H9 (cell line): ENCODE data around the gene CHCHD6. TPM values are rescaled to one million over a fixed set of nuclear protein-coding genes. Genes with fewer than 3 reads are reported as not detected.
A peak's percentile ranks its signal among the peaks of the same experiment; 100 is the strongest.

Source experiments
- DNase-seq: peaks from one replicate; pipeline ENCODE4 v3.0.0-alpha.2; 2017
- H2AFZ ChIP-seq: one replicate; pipeline ENCODE4 v1.6.1; 2013; ENCODE audit warnings: mild to moderate bottlenecking, low read length, control low read depth, moderate library complexity
- H2AK5ac ChIP-seq: 2 replicates; pipeline ENCODE4 v1.6.1; 2013; ENCODE audit warnings: low read length, control low read depth, mixed read lengths; ENCODE audit not compliant: insufficient read length
- H2BK120ac ChIP-seq: one replicate; pipeline ENCODE4 v1.6.1; 2013; ENCODE audit warnings: low read depth, mild to moderate bottlenecking, low read length, control low read depth, inconsistent platforms; ENCODE audit not compliant: poor library complexity, severe bottlenecking
- H2BK12ac ChIP-seq: 2 replicates; pipeline ENCODE4 v1.6.1; 2013; ENCODE audit warnings: low read length, control low read depth, mixed read lengths, low read depth; ENCODE audit not compliant: insufficient read length
- H2BK15ac ChIP-seq: 2 replicates; pipeline ENCODE4 v1.6.1; 2013; ENCODE audit warnings: low read depth, low read length, control low read depth
- H2BK20ac ChIP-seq: one replicate; pipeline ENCODE4 v1.6.1; 2013; ENCODE audit warnings: low read depth, mild to moderate bottlenecking, low read length, control low read depth, inconsistent platforms; ENCODE audit not compliant: poor library complexity, severe bottlenecking
- H2BK5ac ChIP-seq: 2 replicates; pipeline ENCODE4 v1.6.1; 2013; ENCODE audit warnings: low read length, control low read depth, mixed read lengths; ENCODE audit not compliant: insufficient read length
- H3K14ac ChIP-seq: 2 replicates; pipeline ENCODE4 v1.6.1; 2013; ENCODE audit warnings: low read length, control low read depth; ENCODE audit not compliant: insufficient read depth
- H3K18ac ChIP-seq: 2 replicates; pipeline ENCODE4 v1.6.1; 2013; ENCODE audit warnings: low read depth, mild to moderate bottlenecking, mixed read lengths, low read length, control low read depth; ENCODE audit not compliant: insufficient read length
- H3K23ac ChIP-seq: 2 replicates; pipeline ENCODE4 v1.6.1; 2013; ENCODE audit warnings: low read length, control low read depth, mixed read lengths, low read depth; ENCODE audit not compliant: insufficient read length
- H3K23me2 ChIP-seq: 2 replicates; pipeline ENCODE4 v1.6.1; 2013; ENCODE audit warnings: low read depth, mild to moderate bottlenecking, mixed read lengths, low read length, control low read depth; ENCODE audit not compliant: insufficient read length, poor library complexity, severe bottlenecking
- H3K27ac ChIP-seq: 2 replicates; pipeline ENCODE4 v1.5.1; 2013; ENCODE audit warnings: low read length, control low read depth, mixed read lengths, low read depth; ENCODE audit not compliant: insufficient read length
- H3K27me3 ChIP-seq: 2 replicates; pipeline ENCODE4 v1.6.1; 2013; ENCODE audit warnings: low read length, control low read depth, inconsistent platforms; ENCODE audit not compliant: insufficient read depth
- H3K4ac ChIP-seq: 2 replicates; pipeline ENCODE4 v1.6.1; 2013; ENCODE audit warnings: low read depth, mild to moderate bottlenecking, control low read depth, inconsistent platforms, low read length, moderate library complexity
- H3K4me1 ChIP-seq: 2 replicates; pipeline ENCODE4 v1.6.1; 2013; ENCODE audit warnings: low read length, control low read depth, inconsistent platforms; ENCODE audit not compliant: insufficient read depth
- H3K4me2 ChIP-seq: 2 replicates; pipeline ENCODE4 v1.6.1; 2013; ENCODE audit warnings: low read length, control low read depth, mixed read lengths; ENCODE audit not compliant: insufficient read length, insufficient read depth
- H3K56ac ChIP-seq: 2 replicates; pipeline ENCODE4 v1.6.1; 2013; ENCODE audit warnings: low read depth, mild to moderate bottlenecking, mixed read lengths, low read length, control low read depth; ENCODE audit not compliant: insufficient read length
- H3K79me1 ChIP-seq: 2 replicates; pipeline ENCODE4 v1.6.1; 2013; ENCODE audit warnings: low read depth, mild to moderate bottlenecking, moderate library complexity, low read length, control low read depth, inconsistent platforms; ENCODE audit not compliant: insufficient read depth, poor library complexity, severe bottlenecking
- H3K79me2 ChIP-seq: 2 replicates; pipeline ENCODE4 v1.6.1; 2013; ENCODE audit warnings: low read length, control low read depth, inconsistent platforms; ENCODE audit not compliant: insufficient read depth
- H3K9ac ChIP-seq: 2 replicates; pipeline ENCODE4 v1.6.1; 2013; ENCODE audit warnings: low read length, control low read depth, mixed read lengths; ENCODE audit not compliant: insufficient read length; ENCODE audit errors: extremely low read depth
- H3K9me3 ChIP-seq: one replicate; pipeline ENCODE4 v1.6.1; 2013; ENCODE audit warnings: low read depth, low read length, inconsistent platforms; ENCODE audit not compliant: control insufficient read depth
- H3T11ph ChIP-seq: one replicate; pipeline ENCODE4 v1.6.1; 2013; ENCODE audit warnings: mild to moderate bottlenecking, low read length, control low read depth, inconsistent platforms
- H4K20me1 ChIP-seq: one replicate; pipeline ENCODE4 v1.6.1; 2013; ENCODE audit not compliant: control insufficient read depth, insufficient read length, insufficient read depth
- H4K5ac ChIP-seq: 2 replicates; pipeline ENCODE4 v1.6.1; 2013; ENCODE audit warnings: low read depth, mild to moderate bottlenecking, mixed read lengths, low read length, control low read depth; ENCODE audit not compliant: insufficient read length
- H4K8ac ChIP-seq: replicated peaks from 2 replicates; pipeline ENCODE4 v1.6.1; 2013; ENCODE audit warnings: low read length, control low read depth, mixed read lengths, low read depth; ENCODE audit not compliant: insufficient read length
- H4K91ac ChIP-seq: 2 replicates; pipeline ENCODE4 v1.6.1; 2013; ENCODE audit warnings: low read depth, mild to moderate bottlenecking, moderate library complexity, mixed read lengths, low read length, control low read depth; ENCODE audit not compliant: insufficient read length
- H3K27ac Mint-ChIP-seq, 3 experiments: 2 replicates in 2 of 3; 3 replicates in 1 of 3; pipeline ENCODE4 v1.8.0; 2020 to 2021; ENCODE audit warnings: mixed read lengths in 3 of 3, mild to moderate bottlenecking in 1 of 3, moderate library complexity in 1 of 3
- H3K27me3 Mint-ChIP-seq: 2 replicates; pipeline ENCODE4 v1.8.0; 2021; ENCODE audit warnings: low read depth, mild to moderate bottlenecking, moderate library complexity, mixed read lengths
- H3K36me3 Mint-ChIP-seq, 3 experiments: 2 replicates in 2 of 3; 3 replicates in 1 of 3; pipeline ENCODE4 v1.8.0; 2020 to 2021; ENCODE audit warnings: low read depth in 3 of 3, mixed read lengths in 3 of 3; ENCODE audit not compliant: insufficient read depth in 1 of 3
- H3K4me1 Mint-ChIP-seq, 2 experiments: 2 replicates each; pipeline ENCODE4 v1.8.0; 2020; ENCODE audit warnings: mixed read lengths in 2 of 2
- H3K4me3 Mint-ChIP-seq, 2 experiments: 2 replicates in 1 of 2; 3 replicates in 1 of 2; pipeline ENCODE4 v1.8.0; 2020 to 2021; ENCODE audit warnings: mild to moderate bottlenecking in 2 of 2, mixed read lengths in 2 of 2, moderate library complexity in 1 of 2
- H3K9me3 Mint-ChIP-seq, 2 experiments: 2 replicates in 1 of 2; 3 replicates in 1 of 2; pipeline ENCODE4 v1.8.0; 2020; ENCODE audit warnings: mild to moderate bottlenecking in 2 of 2, mixed read lengths in 2 of 2, moderate library complexity in 1 of 2
- WGBS: extraction: QIAGEN DNeasy Blood & Tissue Kit; methylation state at CpG from one replicate; pipeline ENCODE4 v1.1.7; 2013; ENCODE audit warnings: missing lambda C conversion rate, low lambda C conversion rate, mixed read lengths; ENCODE audit not compliant: insufficient read length; ENCODE audit errors: extremely low coverage; 5-methylcytosine and 5-hydroxymethylcytosine counted together
- total RNA-seq: library from RNA; stranded (reverse); gene quantifications from 2 replicates; pipeline ENCODE4 v1.2.1, GENCODE V29; 2021
- TF ChIP-seq, protein P1 (sequence below): fragments of 200-600 bp; sonication (generic); conservative IDR thresholded peaks from 3 replicates; pipeline ENCODE4 v1.8.0; 2021; ENCODE audit warnings: antibody characterized with exemption, mild to moderate bottlenecking

CHCHD6 gene
- total RNA-seq, 1 experiment from 2014 or later, result 34.2 TPM

DNA sequence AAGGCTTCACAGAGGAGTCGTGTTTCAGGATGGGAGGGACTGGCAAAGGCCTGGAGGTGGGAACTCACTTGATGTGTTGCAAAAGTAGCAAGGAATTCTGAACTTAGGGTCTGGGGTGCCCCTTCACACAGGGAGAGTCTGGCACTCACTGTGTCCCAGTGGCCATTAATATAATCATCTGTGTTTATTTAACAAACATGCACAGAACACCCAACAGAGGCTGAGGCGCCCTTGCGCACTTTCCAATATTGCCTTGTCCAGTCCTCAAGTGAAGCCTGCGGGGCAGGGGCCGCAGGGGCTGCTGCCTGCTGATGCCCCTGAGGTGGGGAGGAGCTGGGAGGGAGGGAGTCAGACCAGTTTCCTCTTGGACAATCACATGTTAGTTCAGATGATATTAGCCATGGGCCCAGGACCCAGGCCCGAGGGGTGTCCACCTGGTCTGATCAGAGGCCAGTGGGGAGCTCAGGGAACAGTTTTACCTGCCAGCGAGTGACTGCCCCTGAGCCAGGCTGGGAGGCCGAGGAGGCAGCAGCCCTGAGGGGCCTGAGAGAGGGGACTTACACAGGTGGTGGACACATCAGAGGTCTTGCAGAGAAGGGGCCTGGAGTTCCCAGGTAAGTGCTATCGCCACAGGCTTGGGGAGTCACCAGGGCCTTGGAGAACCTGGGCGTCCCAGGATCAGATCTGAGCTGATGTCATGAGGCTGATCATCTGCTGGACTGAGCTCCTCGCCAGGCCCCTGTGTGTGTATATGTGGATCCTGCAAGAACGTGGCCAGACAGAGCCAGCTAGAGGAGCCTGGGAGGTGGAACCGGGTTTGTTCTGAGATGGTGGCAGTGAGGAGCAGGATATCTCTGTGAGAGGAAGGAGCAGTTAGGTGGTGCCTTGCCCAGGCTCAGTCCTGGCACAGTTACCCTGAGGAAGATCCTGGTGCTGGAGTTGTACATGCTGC, 35.3 kb upstream of the CHCHD6 start:
- H4K5ac ChIP-seq, result no peak overlapping the region
- no peak overlapping the region for H4K8ac ChIP-seq
- no peak overlapping the region for H3K4ac ChIP-seq
- H2AFZ ChIP-seq, result no peak overlapping the region
- no peaks in the 10 kb centered on the region for H3K4me1 ChIP-seq
- Mint-ChIP-seq H3K36me3 (no peaks in the 10 kb centered on the region), H3K27ac (peak overlapping the region in 1 of 3 experiments; percentile 76; a peak in 1 of 7 replicates), H3K4me3 (0 out of 5 replicates have a peak overlapping the region, but pooled peaks of 1 of the 2 experiments have one; percentile 9), H3K9me3 (no peaks in the 10 kb centered on the region), H3K4me1 (peaks cover 2 to 18% of the 10 kb centered on the region in 2 experiments), H3K27me3 (peaks cover 4% of the 10 kb centered on the region)
- H3K23ac ChIP-seq, result no peak overlapping the region
- H3K79me1 ChIP-seq, result no peaks in the 10 kb centered on the region
- H3K79me2 ChIP-seq, result no peaks in the 10 kb centered on the region
- TF ChIP-seq, protein P1, sequence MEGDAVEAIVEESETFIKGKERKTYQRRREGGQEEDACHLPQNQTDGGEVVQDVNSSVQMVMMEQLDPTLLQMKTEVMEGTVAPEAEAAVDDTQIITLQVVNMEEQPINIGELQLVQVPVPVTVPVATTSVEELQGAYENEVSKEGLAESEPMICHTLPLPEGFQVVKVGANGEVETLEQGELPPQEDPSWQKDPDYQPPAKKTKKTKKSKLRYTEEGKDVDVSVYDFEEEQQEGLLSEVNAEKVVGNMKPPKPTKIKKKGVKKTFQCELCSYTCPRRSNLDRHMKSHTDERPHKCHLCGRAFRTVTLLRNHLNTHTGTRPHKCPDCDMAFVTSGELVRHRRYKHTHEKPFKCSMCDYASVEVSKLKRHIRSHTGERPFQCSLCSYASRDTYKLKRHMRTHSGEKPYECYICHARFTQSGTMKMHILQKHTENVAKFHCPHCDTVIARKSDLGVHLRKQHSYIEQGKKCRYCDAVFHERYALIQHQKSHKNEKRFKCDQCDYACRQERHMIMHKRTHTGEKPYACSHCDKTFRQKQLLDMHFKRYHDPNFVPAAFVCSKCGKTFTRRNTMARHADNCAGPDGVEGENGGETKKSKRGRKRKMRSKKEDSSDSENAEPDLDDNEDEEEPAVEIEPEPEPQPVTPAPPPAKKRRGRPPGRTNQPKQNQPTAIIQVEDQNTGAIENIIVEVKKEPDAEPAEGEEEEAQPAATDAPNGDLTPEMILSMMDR, result no peak
- no peak overlapping the region for H2AK5ac ChIP-seq
- no peak overlapping the region for H3K9ac ChIP-seq
- H3T11ph ChIP-seq, result no peak overlapping the region
- no CpG with 5 or more reads among the region's 13 CpGs for WGBS
- no peak overlapping the region for H4K91ac ChIP-seq
- H4K20me1 ChIP-seq, result no peaks in the 10 kb centered on the region
- DNase-seq, result no peak
- H3K23me2 ChIP-seq, result peaks cover 2% of the 10 kb centered on the region
- H3K9me3 ChIP-seq, result no peaks in the 10 kb centered on the region
- no peak overlapping the region for H3K56ac ChIP-seq
- no peak overlapping the region for H2BK5ac ChIP-seq
- H3K18ac ChIP-seq, result no peak overlapping the region
- H3K27ac ChIP-seq, result no peak overlapping the region
- no peak overlapping the region for H2BK20ac ChIP-seq
- H2BK12ac ChIP-seq, result no peak overlapping the region
- H2BK120ac ChIP-seq, result no peak overlapping the region
- H3K27me3 ChIP-seq, result no peaks in the 10 kb centered on the region
- no peak overlapping the region for H2BK15ac ChIP-seq
- no peak overlapping the region for H3K4me2 ChIP-seq
- H3K14ac ChIP-seq, result no peak overlapping the region
